ENCODE measurements around the gene CD93. TPM values are rescaled to one million over a fixed set of nuclear protein-coding genes. Genes with fewer than 3 reads are reported as not detected.

CD93 gene
- not detected in 5 replicates for total RNA-seq (2022; extraction: Qiagen RNA extraction)

GRCh38 chr20:23086056-23086566, at the start of gene CD93:
TSS of gene CD93 (minus strand) at chr20:23086324. CDS start at chr20:23086192, 132 bp downstream.

GRCh38 chr20:23049201-23050075, 36.7 kb downstream of the CD93 start, which contains the start of gene THBD:
TSS of gene THBD (minus strand) at chr20:23049672. CDS start at chr20:23049504, 168 bp downstream.

GRCh38 chr20:23034721-23035671, 51.1 kb downstream of the CD93 start, which contains the start of gene SSTR4:
TSS of gene SSTR4 (plus strand) at chr20:23035312. CDS start at chr20:23035484, 172 bp downstream.

Other genes with a start within 250 kb of the CD93 start
- gene SSTR4, start 51.0 kb downstream of the CD93 start, total RNA-seq (2022; extraction: Qiagen RNA extraction), result 0.32 to 0.60 TPM (median 0.49 TPM) in 5 replicates
- 94.1 to 131 TPM (median 126 TPM) in 5 replicates for gene THBD, start 36.7 kb downstream of the CD93 start, total RNA-seq (2022; extraction: Qiagen RNA extraction)

All from A549 treated with Hydrocortisone at 1 μM for 4 hours (cell line).